Measurements from ENCODE around the gene CAMK1D. TPM values are rescaled to one million over a fixed set of nuclear protein-coding genes. Genes with fewer than 3 reads are reported as not detected.

The CAMK1D gene
- total RNA-seq, 4 donors from 2014 or later = 0.55 to 2.2 (median 1.5) TPM

DNA sequence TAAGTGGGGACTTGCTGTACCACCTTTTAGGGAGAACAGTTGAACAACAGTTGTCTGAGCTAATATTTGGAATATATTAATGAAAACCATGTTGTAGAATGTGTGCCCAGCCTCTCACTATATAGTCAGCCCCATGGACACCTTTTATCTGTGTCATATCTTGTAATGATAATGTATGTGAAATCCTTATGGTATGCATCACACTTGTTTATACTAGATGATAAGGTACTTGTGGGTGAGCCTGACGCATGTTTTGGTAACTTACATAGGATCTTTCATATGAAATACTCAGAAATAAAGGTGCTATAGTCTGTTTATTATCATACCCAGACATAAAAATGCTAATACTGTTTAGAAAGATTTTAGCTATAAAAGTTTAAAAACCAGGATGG is 32.8 kb downstream of the CAMK1D start:
- no peak for DNase-seq
- ATAC-seq = no peak
- Histone ChIP-seq H3K36me3 (no peaks in the 10 kb centered on the region), H3K27me3 (no peaks in the 10 kb centered on the region), H3K27ac (no peak overlapping the region), H3K9me3 (no peaks in the 10 kb centered on the region), H3K4me3 (no peak overlapping the region), H3K4me1 (no peaks in the 10 kb centered on the region)
- TF ChIP-seq CTCF (IDR thresholded peaks at IDR 0.05 in 4 of 5, conservative IDR thresholded peaks at IDR 0.05 in 1 of 5) (no peak), POLR2A (IDR thresholded peaks at IDR 0.05) (no peak)
- in situ Hi-C loops (cut with MboI; ENCODE audit: low sequenced_read_pairs in 4 of 4) (no loop called here), intact Hi-C loops (cut with DNase I; ENCODE audit: low total_unique reads) (no loop called here)

DNA sequence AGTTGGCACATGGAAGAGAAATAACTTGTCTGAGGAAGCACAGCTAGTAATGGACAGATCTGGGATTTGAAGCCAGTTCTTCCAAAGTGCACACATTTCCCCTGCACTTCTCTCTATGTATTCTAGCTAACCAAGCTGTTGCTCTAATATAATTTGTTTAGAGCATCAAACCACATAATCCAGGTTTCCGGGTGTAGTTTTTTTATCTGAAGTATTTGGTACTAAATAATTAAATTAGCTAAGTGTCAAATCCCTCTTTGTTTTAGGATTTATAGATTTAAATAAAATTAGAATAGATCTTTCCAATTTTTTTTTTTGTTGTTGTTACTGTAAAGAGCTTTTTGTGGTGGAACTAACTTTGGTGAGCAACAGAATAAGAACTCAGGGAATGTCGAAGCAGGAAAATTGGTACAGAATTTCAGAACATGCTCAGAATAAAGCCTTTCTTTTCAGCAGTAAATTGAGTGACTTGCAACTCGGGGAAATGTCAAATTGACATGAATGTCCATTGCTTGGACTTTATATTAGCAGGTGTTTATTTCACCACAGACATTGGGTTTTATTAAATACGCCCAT is 33.7 kb downstream of the CAMK1D start:
- no peaks in the 10 kb centered on the region for H3K9me3 ChIP-seq
- in situ Hi-C loops (cut with MboI; ENCODE audit: low sequenced_read_pairs in 4 of 4) = no loop called here
- DNase-seq (no peak), ATAC-seq (no peak)
- no peaks in the 10 kb centered on the region for H3K4me1 ChIP-seq
- intact Hi-C loops (cut with DNase I; ENCODE audit: low total_unique reads) = no loop called here
- TF ChIP-seq CTCF (IDR thresholded peaks at IDR 0.05 in 4 of 5, conservative IDR thresholded peaks at IDR 0.05 in 1 of 5) (no peak), POLR2A (IDR thresholded peaks at IDR 0.05) (no peak)
- no peaks in the 10 kb centered on the region for H3K27me3 ChIP-seq
- no peak overlapping the region for H3K4me3 ChIP-seq
- H3K27ac ChIP-seq = no peak overlapping the region
- H3K36me3 ChIP-seq = no peaks in the 10 kb centered on the region

DNA sequence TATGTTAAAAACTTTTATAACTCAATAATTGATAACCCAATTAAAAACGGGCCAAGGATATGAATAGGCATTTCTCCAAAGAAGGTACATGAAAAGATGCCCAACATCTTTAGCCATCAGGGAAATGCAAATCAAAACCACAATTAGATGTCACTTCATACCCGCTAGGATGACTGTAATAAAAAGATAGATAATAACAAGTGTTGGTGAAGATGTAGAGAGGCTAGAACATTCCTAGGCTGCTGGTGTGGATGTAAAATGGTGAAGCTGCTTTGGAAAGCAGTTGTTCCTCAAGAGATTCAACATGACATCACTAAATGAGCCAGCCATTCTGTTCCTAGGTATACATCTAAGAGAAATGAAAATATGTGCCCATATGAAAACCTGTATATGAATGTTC is 35.6 kb downstream of the CAMK1D start:
- in situ Hi-C loops (cut with MboI; ENCODE audit: low sequenced_read_pairs in 4 of 4) = no loop called here
- intact Hi-C loops (cut with DNase I; ENCODE audit: low total_unique reads) = no loop called here

GRCh38 chr10:12387561-12388210 is 38.3 kb downstream of the CAMK1D start:
- no peak overlapping the region for H3K4me3 ChIP-seq
- DNase-seq (no peak), ATAC-seq (no peak)
- no peaks in the 10 kb centered on the region for H3K27me3 ChIP-seq
- in situ Hi-C loops (cut with MboI; ENCODE audit: low sequenced_read_pairs in 4 of 4) (no loop called here), intact Hi-C loops (cut with DNase I; ENCODE audit: low total_unique reads) (no loop called here)
- no peaks in the 10 kb centered on the region for H3K9me3 ChIP-seq
- no peaks in the 10 kb centered on the region for H3K4me1 ChIP-seq
- TF ChIP-seq POLR2A (IDR thresholded peaks at IDR 0.05) = no peak
- no peak for TF ChIP-seq CTCF (IDR thresholded peaks at IDR 0.05 in 4 of 5, conservative IDR thresholded peaks at IDR 0.05 in 1 of 5)
- H3K27ac ChIP-seq = no peak overlapping the region
- H3K36me3 ChIP-seq = no peaks in the 10 kb centered on the region

More for the DNA sequence above, 35.6 kb downstream of the CAMK1D start:
- H3K36me3 ChIP-seq = no peaks in the 10 kb centered on the region
- H3K4me3 ChIP-seq = no peak overlapping the region
- H3K9me3 ChIP-seq = no peaks in the 10 kb centered on the region
- no peaks in the 10 kb centered on the region for H3K4me1 ChIP-seq
- H3K27ac ChIP-seq = no peak overlapping the region
- H3K27me3 ChIP-seq = no peaks in the 10 kb centered on the region
- TF ChIP-seq CTCF (IDR thresholded peaks at IDR 0.05 in 4 of 5, conservative IDR thresholded peaks at IDR 0.05 in 1 of 5) (no peak), POLR2A (IDR thresholded peaks at IDR 0.05) (no peak)
- DNase-seq (no peak), ATAC-seq (no peak)

All from gastrocnemius medialis (tissue), 4 donors.